NCI-H146 treated with DMSO at 0.1 percent for 48 hours (cell line): ENCODE measurements around the gene RALY.

Experiments used
- DNase-seq: peaks from one replicate; lab custom pipeline; 2025; ENCODE audit not compliant: unreplicated experiment; lab: John Stamatoyannopoulos, UW

RALY gene

GRCh38 chr20:34047010-34047687 lies 53.4 kb downstream of the RALY start:
- no peak for DNase-seq

- DNase-seq, result peak; percentile 19
Measured at GRCh38 chr20:34047917-34048316, 54.2 kb downstream of the RALY start.

GRCh38 chr20:34049389-34049788 lies 55.7 kb downstream of the RALY start:
- DNase-seq, result no peak

- no peak for DNase-seq
Measured at GRCh38 chr20:34049897-34050695, 56.4 kb downstream of the RALY start.

GRCh38 chr20:34052414-34052813 lies 58.7 kb downstream of the RALY start:
- no peak for DNase-seq

- DNase-seq, result no peak
Measured at GRCh38 chr20:34055290-34055689, 61.6 kb downstream of the RALY start.

- peak; percentile 25 for DNase-seq
Measured at GRCh38 chr20:34058831-34059230, 65.1 kb downstream of the RALY start.

GRCh38 chr20:34060970-34061369 lies 67.3 kb downstream of the RALY start:
- DNase-seq, result no peak

GRCh38 chr20:34061695-34062094 lies 68.0 kb downstream of the RALY start:
- DNase-seq, result no peak

GRCh38 chr20:34062570-34063482 lies 69.1 kb downstream of the RALY start:
- no peak for DNase-seq

GRCh38 chr20:34064286-34064685 lies 70.6 kb downstream of the RALY start:
- no peak for DNase-seq

GRCh38 chr20:34065260-34065659 lies 71.5 kb downstream of the RALY start:
- DNase-seq, result no peak

GRCh38 chr20:34066476-34067090 lies 72.9 kb downstream of the RALY start:
- no peak for DNase-seq

- no peak for DNase-seq
Measured at GRCh38 chr20:34068001-34068400, 74.3 kb downstream of the RALY start.

GRCh38 chr20:34069341-34070078 lies 75.8 kb downstream of the RALY start:
- DNase-seq, result peak; percentile 44

GRCh38 chr20:34070079-34070439 lies 76.3 kb downstream of the RALY start:
- DNase-seq, result no peak

- DNase-seq, result no peak
Measured at GRCh38 chr20:34070859-34071258, 77.1 kb downstream of the RALY start.

- DNase-seq, result no peak
Measured at GRCh38 chr20:34072076-34072475, 78.4 kb downstream of the RALY start.

GRCh38 chr20:34072778-34073177 lies 79.1 kb downstream of the RALY start:
- DNase-seq, result no peak

- DNase-seq, result no peak
Measured at GRCh38 chr20:34074101-34074760, 80.5 kb downstream of the RALY start.
